GM13976 (cell line): ENCODE measurements around the gene MGST2.

Experiments
- DNase-seq: peaks from one replicate; pipeline ENCODE4 v3.0.0; 2012; ENCODE audit warnings: low spot score
- CTCF ChIP-seq: IDR thresholded peaks from 2 replicates; pipeline ENCODE4 v1.5.1; 2012; ENCODE audit warnings: borderline replicate concordance, mild to moderate bottlenecking; ENCODE audit not compliant: insufficient read depth; ENCODE audit errors: extremely low read depth, missing control alignments, control extremely low read depth
- in situ Hi-C: fragments of 300-500 bp; cut with MboI; formaldehyde crosslinking; loops from one replicate; pipeline ENCODE4 v1.12.0; 2022; ENCODE audit warnings: low sequenced_read_pairs, mixed read lengths, inconsistent platforms; ENCODE audit not compliant: unreplicated experiment

MGST2 gene

GRCh38 chr4:139712882-139713281, 47.3 kb downstream of the MGST2 start:
- DNase-seq, result no peak
- no peak for TF ChIP-seq CTCF
- in situ Hi-C loops, result no loop called here

GRCh38 chr4:139715746-139716391, 50.2 kb downstream of the MGST2 start:
- in situ Hi-C loops, result no loop called here
- no peak for DNase-seq
- TF ChIP-seq CTCF, result no peak

GRCh38 chr4:139718358-139718757, 52.7 kb downstream of the MGST2 start:
- DNase-seq, result no peak
- no peak for TF ChIP-seq CTCF
- in situ Hi-C loops, result no loop called here

GRCh38 chr4:139718833-139719232, 53.2 kb downstream of the MGST2 start:
- in situ Hi-C loops, result no loop called here
- DNase-seq, result no peak
- TF ChIP-seq CTCF, result no peak

GRCh38 chr4:139719381-139720101, 53.9 kb downstream of the MGST2 start:
- no peak for DNase-seq
- in situ Hi-C loops, result no loop called here
- no peak for TF ChIP-seq CTCF

- no peak for TF ChIP-seq CTCF
- in situ Hi-C loops, result no loop called here
- no peak for DNase-seq
Measured at GRCh38 chr4:139720806-139721205, 55.2 kb downstream of the MGST2 start.
